ENCODE results near the gene MAU2. TPM values are rescaled to one million over a fixed set of nuclear protein-coding genes. Genes with fewer than 3 reads are reported as not detected.

Gene MAU2, protein sequence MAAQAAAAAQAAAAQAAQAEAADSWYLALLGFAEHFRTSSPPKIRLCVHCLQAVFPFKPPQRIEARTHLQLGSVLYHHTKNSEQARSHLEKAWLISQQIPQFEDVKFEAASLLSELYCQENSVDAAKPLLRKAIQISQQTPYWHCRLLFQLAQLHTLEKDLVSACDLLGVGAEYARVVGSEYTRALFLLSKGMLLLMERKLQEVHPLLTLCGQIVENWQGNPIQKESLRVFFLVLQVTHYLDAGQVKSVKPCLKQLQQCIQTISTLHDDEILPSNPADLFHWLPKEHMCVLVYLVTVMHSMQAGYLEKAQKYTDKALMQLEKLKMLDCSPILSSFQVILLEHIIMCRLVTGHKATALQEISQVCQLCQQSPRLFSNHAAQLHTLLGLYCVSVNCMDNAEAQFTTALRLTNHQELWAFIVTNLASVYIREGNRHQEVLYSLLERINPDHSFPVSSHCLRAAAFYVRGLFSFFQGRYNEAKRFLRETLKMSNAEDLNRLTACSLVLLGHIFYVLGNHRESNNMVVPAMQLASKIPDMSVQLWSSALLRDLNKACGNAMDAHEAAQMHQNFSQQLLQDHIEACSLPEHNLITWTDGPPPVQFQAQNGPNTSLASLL
- total RNA-seq = 30.6 and 32.4 TPM in 2 replicates

- TF ChIP-seq CTCF (IDR thresholded peaks at IDR 0.05; ENCODE audit: insufficient read depth, low read depth, low read length) = peak; percentile 30
- peak within 1 kb of the TSS; percentile 87 for H3K4me3 ChIP-seq (ENCODE audit: low read depth, low read length)
- peak; percentile 92 for DNase-seq (ENCODE audit: low read depth)
Measured at GRCh38 chr19:19320361-19321140, at the start of gene MAU2, which contains the start of gene SUGP1. Gene MAU2, plus strand, starts transcription at chr19:19320829. Its CDS starts 31 bp downstream, at chr19:19320860. Gene SUGP1, minus strand, starts transcription at chr19:19320509. Its CDS starts 13 bp downstream, at chr19:19320496.

DNA sequence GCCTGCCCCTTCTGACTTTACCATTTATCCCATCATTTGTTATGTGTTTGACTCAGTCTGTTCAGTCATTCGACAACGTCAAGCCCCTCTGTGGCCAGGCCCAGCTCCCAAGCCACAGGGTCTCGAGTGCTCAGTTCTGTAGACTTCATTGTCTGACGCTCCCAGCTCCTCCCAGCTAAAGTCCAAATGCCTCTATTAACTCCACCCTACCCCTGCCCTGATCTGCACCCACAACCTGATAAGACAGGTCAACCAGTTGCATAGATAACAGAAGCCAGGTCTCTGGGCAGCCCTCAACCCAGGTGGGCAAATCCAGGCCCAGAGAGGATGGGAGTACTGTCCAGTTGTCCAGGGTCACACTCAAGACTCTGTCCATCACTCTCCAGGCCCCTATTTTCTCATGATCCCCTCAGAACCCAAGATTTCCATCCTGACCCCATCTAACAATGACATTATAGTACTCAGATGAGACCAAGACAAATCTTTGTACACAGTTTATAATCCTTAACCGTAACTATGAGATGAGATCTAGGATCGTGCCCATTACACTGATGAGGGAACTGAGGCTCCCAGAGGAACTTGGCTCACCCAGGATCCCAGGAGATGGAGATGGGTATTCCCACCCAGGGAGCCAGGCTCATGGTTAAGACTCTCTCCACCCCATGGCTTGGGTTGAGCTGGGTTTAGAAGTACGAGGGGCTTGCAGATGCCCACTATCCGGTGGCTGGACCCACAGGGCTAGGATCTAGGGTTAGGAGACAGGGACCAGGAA, 48.6 kb upstream of the MAU2 start:
- no peak for DNase-seq (ENCODE audit: low read depth)
- H3K4me3 ChIP-seq (ENCODE audit: low read depth, low read length) = peak overlapping the region; percentile 49
- TF ChIP-seq CTCF (IDR thresholded peaks at IDR 0.05; ENCODE audit: insufficient read depth, low read depth, low read length) = no peak

DNA sequence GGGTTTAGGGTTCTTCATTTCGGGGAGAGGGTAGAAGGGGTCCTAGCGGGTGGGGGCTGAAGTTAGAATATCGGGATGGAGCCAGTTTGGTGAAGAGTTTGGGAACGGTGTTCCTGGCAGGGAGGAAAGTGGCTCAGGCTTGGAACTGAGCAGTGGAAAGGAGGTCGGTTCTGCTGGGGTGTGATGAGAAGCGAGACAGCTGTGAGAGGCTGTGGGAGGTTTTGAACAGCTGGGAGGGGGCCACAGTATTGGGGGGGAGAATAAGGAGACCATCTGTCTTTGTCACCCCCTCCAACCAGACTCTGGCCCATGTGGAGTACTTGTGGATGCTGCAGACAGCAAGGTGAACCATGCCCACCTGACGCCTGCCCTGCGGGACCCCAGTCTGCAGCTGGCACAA, 46.5 kb upstream of the MAU2 start:
- no peak overlapping the region for H3K4me3 ChIP-seq (ENCODE audit: low read depth, low read length)
- DNase-seq (ENCODE audit: low read depth) = no peak
- no peak for TF ChIP-seq CTCF (IDR thresholded peaks at IDR 0.05; ENCODE audit: insufficient read depth, low read depth, low read length)

GRCh38 chr19:19274716-19275565, 45.7 kb upstream of the MAU2 start:
- TF ChIP-seq CTCF (IDR thresholded peaks at IDR 0.05; ENCODE audit: insufficient read depth, low read depth, low read length) = no peak
- H3K4me3 ChIP-seq (ENCODE audit: low read depth, low read length) = no peak overlapping the region
- DNase-seq (ENCODE audit: low read depth) = no peak

- no peak for TF ChIP-seq CTCF (IDR thresholded peaks at IDR 0.05; ENCODE audit: insufficient read depth, low read depth, low read length)
- no peak overlapping the region for H3K4me3 ChIP-seq (ENCODE audit: low read depth, low read length)
- peak; percentile 89 for DNase-seq (ENCODE audit: low read depth)
Measured at GRCh38 chr19:19276386-19276785, 44.2 kb upstream of the MAU2 start.
